Testis (tissue), 2 donors: ENCODE data around the gene KIF26B.

Source experiments
- CTCF ChIP-seq, 3 experiments: fragments of 450-650 bp in 2 of 3; fragments of 200-600 bp in 1 of 3; sonication (generic) in 1 of 3; IDR thresholded peaks; one replicate each; pipeline ENCODE4 v1.5.1; 2016 to 2019; ENCODE audit warnings: antibody characterized with exemption in 3 of 3, mild to moderate bottlenecking in 2 of 3, moderate library complexity in 1 of 3
- POLR2A ChIP-seq: fragments of 450-650 bp; IDR thresholded peaks from one replicate; pipeline ENCODE4 v1.6.1; 2017; ENCODE audit warnings: antibody characterized with exemption, mild to moderate bottlenecking, moderate library complexity

DNA sequence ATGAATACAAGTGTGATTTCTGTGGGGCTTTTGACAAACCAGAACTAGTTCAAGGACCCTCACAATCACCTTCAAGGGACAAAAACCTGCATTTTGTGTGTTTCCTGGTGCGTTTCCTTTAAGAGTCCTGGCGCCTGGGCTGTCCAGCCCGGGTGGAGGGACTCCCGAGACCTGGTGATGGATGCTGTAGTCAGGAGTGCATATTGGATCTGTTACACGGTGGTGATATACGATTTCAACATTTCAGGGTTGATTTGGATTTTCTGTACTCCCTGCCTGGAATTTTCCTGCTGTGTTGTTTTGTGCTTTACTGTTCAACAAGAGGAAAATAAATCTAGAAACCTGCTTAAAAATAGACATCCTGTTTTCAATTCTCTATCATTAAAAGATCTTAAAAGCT, 162.0 kb downstream of the KIF26B start:
- TF ChIP-seq CTCF (IDR thresholded peaks at IDR 0.05) (no peak), POLR2A (no peak)
